Stimulated activated memory B cell treated with anti-CD40 and anti-IgM and Interleukin-4, amounts not matched to agents 10 μg/mL and 1 μg/mL and 100 μg/mL, for 72 hours (primary cell): ENCODE data around the gene MDFI.

ENCODE experiments used
- ATAC-seq: fragments of 150-1000 bp; cut with Tn5 transposase; 2 replicates; pipeline ENCODE4 v1.10.0; 2021
- H3K27ac Mint-ChIP-seq: one replicate; pipeline ENCODE4 v1.8.0; 2022; ENCODE audit warnings: mild to moderate bottlenecking, mixed read lengths
- H3K27me3 Mint-ChIP-seq: one replicate; pipeline ENCODE4 v1.8.0; 2022; ENCODE audit warnings: mixed read lengths
- H3K36me3 Mint-ChIP-seq: one replicate; pipeline ENCODE4 v1.8.0; 2022; ENCODE audit warnings: mixed read lengths
- H3K4me1 Mint-ChIP-seq: one replicate; pipeline ENCODE4 v1.8.0; 2022; ENCODE audit warnings: mixed read lengths
- H3K4me3 Mint-ChIP-seq: one replicate; pipeline ENCODE4 v1.8.0; 2022; ENCODE audit warnings: mild to moderate bottlenecking, moderate library complexity, mixed read lengths
- H3K9me3 Mint-ChIP-seq: one replicate; pipeline ENCODE4 v1.8.0; 2022; ENCODE audit warnings: mixed read lengths

MDFI gene

DNA sequence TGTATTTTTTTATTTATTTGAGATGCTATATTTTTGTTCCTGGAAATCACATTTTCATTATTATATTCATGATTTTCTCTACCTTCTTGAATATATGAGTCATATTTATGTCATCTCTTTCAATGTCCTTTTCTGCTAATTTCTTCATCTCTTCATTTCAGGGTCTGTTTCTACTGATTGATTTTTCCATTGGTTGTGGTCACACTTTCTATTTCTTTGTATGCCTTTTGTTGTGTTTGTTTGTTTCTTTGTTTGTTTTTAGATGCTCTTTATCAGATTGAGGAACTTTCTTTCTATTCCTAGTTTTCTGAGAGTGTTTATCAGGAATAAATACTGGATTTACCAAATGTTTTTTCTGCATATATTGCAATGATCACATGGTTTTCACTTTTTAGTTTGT is 16.9 kb upstream of the MDFI start:
- H3K27ac Mint-ChIP-seq, result no peak overlapping the region
- peaks cover 6% of the 10 kb centered on the region for H3K9me3 Mint-ChIP-seq
- H3K4me3 Mint-ChIP-seq, result no peak overlapping the region
- H3K36me3 Mint-ChIP-seq, result no peaks in the 10 kb centered on the region
- ATAC-seq, result no peak
- H3K4me1 Mint-ChIP-seq, result peaks cover 10% of the 10 kb centered on the region
- peaks cover 35% of the 10 kb centered on the region for H3K27me3 Mint-ChIP-seq

DNA sequence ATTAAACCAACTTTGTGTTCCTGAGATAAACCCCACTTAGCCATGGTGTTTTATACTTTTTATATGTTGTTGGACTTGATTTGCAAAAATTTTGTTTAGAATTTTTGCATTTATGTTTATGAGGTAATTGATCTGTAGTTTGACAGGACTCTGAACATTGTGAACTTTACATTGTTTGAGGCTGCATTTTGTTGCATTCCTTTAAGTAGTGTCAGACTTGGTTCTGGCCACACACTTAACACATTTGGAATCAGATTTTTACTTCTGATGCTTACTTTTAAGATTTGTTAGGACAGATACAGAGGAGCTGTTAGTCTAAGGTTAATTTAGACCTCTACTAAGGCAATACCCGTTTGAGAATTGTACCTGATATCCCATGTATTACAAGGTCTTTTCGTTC is 16.5 kb upstream of the MDFI start:
- H3K9me3 Mint-ChIP-seq, result peaks cover 6% of the 10 kb centered on the region
- no peak overlapping the region for H3K4me3 Mint-ChIP-seq
- H3K27me3 Mint-ChIP-seq, result peaks cover 39% of the 10 kb centered on the region
- ATAC-seq, result no peak
- peaks cover 10% of the 10 kb centered on the region for H3K4me1 Mint-ChIP-seq
- no peak overlapping the region for H3K27ac Mint-ChIP-seq
- no peaks in the 10 kb centered on the region for H3K36me3 Mint-ChIP-seq

DNA sequence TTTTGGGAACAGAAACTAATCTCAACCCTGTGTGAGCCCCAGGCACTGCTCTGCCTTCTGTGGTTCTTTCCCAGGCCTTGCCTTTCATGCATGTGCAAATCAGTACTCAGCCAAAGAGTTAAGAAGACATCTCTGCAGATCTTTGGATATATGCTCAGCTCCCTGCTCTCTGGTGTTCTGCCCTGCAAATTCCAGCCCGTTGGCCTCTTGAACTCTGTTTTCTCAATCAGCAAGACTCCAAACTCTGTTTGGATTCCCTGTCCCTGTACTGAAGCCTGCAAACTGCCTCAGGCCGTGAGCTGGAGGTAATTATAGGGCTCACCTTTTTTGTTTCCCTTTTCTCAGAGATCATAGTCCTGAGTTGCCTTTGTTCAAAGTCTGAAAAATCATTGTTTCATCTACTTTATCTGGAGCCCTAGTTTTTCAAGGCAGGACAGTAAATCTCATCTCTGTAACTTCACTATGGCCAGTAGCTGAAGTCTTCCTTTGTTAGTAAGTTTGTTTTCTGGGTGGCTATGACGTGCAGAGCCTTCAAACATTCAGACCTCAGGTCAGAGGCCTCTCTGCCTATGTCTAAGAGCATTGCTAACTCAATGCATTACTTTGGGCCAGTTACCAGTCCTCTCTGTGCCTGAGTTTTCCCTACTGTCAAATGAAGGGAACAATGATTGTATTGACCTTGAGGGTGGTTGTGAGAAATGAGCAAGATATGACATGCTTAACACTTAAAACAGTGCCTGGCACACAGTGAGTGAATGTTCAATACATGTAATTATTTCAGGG is 15.9 kb upstream of the MDFI start:
- H3K9me3 Mint-ChIP-seq, result peaks cover 6% of the 10 kb centered on the region
- H3K27ac Mint-ChIP-seq, result no peak overlapping the region
- no peak overlapping the region for H3K4me3 Mint-ChIP-seq
- peaks cover 10% of the 10 kb centered on the region for H3K4me1 Mint-ChIP-seq
- peaks cover 45% of the 10 kb centered on the region for H3K27me3 Mint-ChIP-seq
- ATAC-seq, result no peak
- no peaks in the 10 kb centered on the region for H3K36me3 Mint-ChIP-seq

DNA sequence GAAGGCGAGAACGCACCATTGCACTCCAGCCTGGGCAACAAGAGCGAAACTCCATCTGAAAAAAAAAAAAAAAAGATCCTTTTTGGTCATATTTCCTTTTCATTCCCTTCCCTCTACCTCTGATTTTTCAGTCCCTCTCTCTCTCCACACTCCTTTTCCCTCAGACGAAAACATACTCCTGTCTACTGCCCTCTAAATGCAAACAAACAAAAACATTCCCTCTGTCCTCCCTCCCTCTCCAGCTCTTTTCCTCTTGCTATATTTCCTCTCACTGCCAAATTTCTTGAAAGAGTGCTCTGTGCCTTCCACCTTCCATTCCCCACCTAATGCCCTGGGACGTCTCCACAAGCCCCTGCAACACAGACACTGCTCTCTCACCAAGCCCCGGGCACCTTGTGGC is 14.9 kb upstream of the MDFI start:
- Mint-ChIP-seq H3K9me3 (peaks cover 6% of the 10 kb centered on the region), H3K27me3 (peaks cover 51% of the 10 kb centered on the region), H3K36me3 (no peaks in the 10 kb centered on the region), H3K4me3 (no peak overlapping the region), H3K27ac (no peak overlapping the region), H3K4me1 (peaks cover 10% of the 10 kb centered on the region)
- no peak for ATAC-seq

DNA sequence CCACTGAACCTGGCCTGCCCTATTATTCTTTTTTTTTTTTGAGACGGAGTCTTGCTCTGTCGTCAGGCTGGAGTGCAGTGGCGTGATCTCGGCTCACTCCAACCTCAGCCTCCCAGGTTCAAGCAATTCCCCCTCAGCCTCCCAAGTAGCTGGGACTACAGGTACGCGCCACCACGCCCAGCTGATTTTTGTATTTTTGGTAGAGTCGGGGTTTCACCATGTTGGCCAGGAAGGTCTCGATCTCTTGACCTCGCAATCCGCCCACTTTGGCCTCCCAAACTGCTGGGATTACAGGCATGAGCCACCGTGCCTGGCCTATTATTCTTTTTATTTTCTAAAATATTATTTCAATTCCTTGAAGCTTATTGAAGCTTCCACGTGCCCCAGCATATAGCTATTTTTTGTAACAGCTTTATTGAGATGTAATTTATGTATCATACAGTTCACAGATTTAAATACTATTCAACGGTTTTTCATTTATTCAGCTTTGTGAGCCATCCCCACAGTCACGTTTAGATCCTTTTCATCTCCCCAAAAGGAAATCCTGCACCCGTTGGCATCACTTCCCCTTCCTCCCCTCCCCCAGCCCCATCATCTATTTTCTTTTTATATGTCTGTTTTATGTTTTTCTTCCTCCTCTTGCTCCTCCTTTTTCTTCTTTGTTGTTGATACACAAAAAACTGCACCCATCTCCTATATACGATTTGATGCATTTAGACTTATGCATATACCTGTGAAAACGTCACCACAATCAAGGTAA is 13.5 kb upstream of the MDFI start:
- peaks cover 65% of the 10 kb centered on the region for H3K27me3 Mint-ChIP-seq
- no peaks in the 10 kb centered on the region for H3K36me3 Mint-ChIP-seq
- peaks cover 10% of the 10 kb centered on the region for H3K4me1 Mint-ChIP-seq
- ATAC-seq, result no peak
- no peak overlapping the region for H3K4me3 Mint-ChIP-seq
- no peak overlapping the region for H3K27ac Mint-ChIP-seq
- peaks cover 6% of the 10 kb centered on the region for H3K9me3 Mint-ChIP-seq

DNA sequence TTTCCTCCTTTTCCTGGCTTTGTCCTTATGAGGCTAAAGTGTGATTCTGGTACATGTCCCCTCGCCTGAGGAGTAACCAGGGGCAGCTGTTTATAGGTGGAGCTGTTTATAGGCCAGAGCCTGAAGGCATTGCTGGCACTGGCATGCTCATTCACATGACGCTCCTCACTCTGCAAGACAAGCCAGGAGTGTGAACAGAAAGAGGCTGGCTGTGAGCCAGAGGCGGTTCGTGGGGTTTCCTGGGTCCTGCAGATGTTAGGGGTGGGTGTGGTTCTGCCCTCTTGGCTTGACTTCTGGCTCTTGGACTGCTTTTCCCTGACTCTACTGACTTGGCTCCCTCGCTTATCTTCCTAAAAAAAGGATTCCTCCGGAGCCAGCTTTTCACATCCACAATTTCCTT is 12.8 kb upstream of the MDFI start:
- no peak overlapping the region for H3K27ac Mint-ChIP-seq
- H3K4me1 Mint-ChIP-seq, result peaks cover 10% of the 10 kb centered on the region
- peaks cover 65% of the 10 kb centered on the region for H3K27me3 Mint-ChIP-seq
- ATAC-seq, result no peak
- no peak overlapping the region for H3K4me3 Mint-ChIP-seq
- no peaks in the 10 kb centered on the region for H3K36me3 Mint-ChIP-seq
- H3K9me3 Mint-ChIP-seq, result peaks cover 6% of the 10 kb centered on the region

DNA sequence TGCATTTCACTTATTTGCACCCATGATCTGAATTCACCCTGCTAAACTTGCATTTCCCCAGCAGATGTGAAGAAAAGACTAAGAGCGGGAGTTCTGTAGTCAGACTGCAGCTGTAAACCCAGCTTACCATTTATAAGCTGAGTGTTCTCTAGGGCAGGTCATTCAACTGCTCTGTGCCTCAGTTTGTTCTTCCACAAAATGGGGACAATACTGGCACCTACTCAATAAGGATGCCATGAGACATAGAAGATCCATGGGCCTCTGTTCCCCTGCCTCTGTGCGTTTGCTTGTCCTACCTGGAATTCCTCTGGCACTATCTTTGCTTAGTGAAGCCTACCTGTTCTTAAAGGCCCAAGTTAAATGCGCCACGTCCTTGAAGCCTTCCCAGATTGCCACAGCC is 12.2 kb upstream of the MDFI start:
- Mint-ChIP-seq H3K9me3 (peaks cover 4% of the 10 kb centered on the region), H3K27ac (no peak overlapping the region)
- ATAC-seq, result no peak

DNA sequence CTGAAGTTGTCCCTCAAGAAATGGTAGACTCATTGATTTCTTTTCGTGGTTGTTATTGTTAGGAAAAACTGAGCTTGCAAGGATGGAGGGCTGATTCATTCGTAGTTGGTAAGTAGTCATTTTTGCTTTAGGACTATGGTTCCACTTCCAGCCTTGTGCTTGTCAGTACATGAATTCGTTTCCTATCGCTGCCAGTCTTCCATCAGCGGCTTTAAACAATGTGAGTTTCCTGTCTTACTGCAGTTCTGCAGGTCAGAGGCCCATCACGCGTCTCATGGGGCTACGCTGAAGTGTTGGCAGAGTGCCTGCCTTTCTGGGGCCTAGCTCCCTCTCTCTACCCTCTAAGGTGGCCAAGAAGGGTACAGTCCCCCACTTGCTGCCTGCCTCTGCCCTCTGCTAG is 11.4 kb upstream of the MDFI start:
- no peak overlapping the region for H3K4me3 Mint-ChIP-seq
- H3K9me3 Mint-ChIP-seq, result no peaks in the 10 kb centered on the region
- no peak overlapping the region for H3K27ac Mint-ChIP-seq
- ATAC-seq, result no peak
- H3K4me1 Mint-ChIP-seq, result peaks cover 10% of the 10 kb centered on the region
- H3K27me3 Mint-ChIP-seq, result peaks cover 72% of the 10 kb centered on the region
- H3K36me3 Mint-ChIP-seq, result no peaks in the 10 kb centered on the region

More for the DNA sequence above, 12.2 kb upstream of the MDFI start:
- Mint-ChIP-seq H3K4me3 (no peak overlapping the region), H3K36me3 (no peaks in the 10 kb centered on the region), H3K27me3 (peaks cover 65% of the 10 kb centered on the region), H3K4me1 (peaks cover 10% of the 10 kb centered on the region)

DNA sequence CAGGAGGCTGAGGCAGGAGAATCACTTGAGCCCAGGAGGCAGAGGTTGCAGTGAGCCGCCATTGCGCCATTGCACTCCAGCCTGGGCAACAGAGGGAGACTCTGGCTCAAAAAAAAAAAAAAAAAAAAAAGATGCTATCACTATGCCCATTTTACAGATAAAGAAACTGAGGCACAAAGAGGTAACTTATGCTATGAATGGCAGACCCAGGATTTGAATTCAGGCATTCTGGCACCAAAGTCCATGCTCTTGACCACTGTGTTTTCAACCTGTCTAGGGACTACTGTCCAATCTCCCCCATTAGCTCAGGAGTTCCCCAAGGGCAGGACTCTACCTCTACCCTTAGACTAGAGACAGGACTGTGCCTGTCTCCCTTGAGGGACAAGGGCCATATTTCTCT is 9.1 kb upstream of the MDFI start:
- Mint-ChIP-seq H3K27ac (no peak overlapping the region), H3K4me3 (no peak overlapping the region), H3K36me3 (no peaks in the 10 kb centered on the region), H3K9me3 (no peaks in the 10 kb centered on the region), H3K4me1 (peaks cover 10% of the 10 kb centered on the region), H3K27me3 (peaks cover 78% of the 10 kb centered on the region)
- ATAC-seq, result no peak

DNA sequence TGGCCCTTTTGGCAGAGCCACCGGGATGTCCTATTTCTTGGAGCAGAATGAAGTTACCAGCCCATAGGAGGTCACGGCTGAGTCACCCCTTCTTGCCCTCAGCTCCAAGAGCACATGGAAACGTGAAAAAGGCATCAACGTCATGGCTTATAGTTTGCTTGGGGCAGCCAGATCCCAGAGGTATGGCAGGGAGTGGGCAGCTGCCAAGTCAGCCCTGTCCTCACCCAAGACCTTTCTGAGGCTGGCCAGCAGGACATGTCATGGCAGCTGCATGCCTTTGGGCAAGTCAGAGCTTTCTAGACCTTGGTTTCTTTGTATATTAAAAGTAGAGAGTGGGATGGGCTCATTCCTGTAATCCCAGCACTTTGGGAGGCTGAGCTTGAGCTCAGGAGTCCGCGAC is 8.2 kb upstream of the MDFI start:
- Mint-ChIP-seq H3K4me3 (no peak overlapping the region), H3K9me3 (no peaks in the 10 kb centered on the region), H3K27me3 (peaks cover 84% of the 10 kb centered on the region), H3K27ac (no peak overlapping the region), H3K4me1 (peaks cover 8% of the 10 kb centered on the region), H3K36me3 (no peaks in the 10 kb centered on the region)
- no peak for ATAC-seq

DNA sequence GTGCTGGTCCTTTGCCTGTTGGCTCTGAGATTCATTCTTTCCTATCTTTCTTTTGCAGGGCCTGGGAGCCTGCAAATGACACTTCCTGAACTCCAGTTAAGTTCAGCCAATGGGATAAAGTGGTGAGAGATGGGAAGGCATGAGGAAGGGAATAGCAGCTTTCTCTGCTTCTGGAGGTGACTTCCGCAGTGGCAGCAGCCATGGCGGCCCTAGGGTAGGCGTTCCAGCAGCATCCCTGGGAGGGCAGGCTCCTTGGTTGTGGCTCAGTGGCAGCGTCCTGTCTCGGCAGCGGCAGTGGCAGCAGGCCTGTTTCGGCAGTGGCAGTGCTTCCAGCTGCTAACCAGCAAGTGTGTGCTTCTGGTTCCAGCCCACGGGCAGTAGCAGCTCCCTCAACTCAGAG is 7.3 kb upstream of the MDFI start:
- ATAC-seq, result no peak
- no peaks in the 10 kb centered on the region for H3K4me1 Mint-ChIP-seq
- H3K9me3 Mint-ChIP-seq, result no peaks in the 10 kb centered on the region
- H3K27me3 Mint-ChIP-seq, result peaks cover 83% of the 10 kb centered on the region
- no peak overlapping the region for H3K4me3 Mint-ChIP-seq
- H3K36me3 Mint-ChIP-seq, result no peaks in the 10 kb centered on the region
- H3K27ac Mint-ChIP-seq, result no peak overlapping the region

DNA sequence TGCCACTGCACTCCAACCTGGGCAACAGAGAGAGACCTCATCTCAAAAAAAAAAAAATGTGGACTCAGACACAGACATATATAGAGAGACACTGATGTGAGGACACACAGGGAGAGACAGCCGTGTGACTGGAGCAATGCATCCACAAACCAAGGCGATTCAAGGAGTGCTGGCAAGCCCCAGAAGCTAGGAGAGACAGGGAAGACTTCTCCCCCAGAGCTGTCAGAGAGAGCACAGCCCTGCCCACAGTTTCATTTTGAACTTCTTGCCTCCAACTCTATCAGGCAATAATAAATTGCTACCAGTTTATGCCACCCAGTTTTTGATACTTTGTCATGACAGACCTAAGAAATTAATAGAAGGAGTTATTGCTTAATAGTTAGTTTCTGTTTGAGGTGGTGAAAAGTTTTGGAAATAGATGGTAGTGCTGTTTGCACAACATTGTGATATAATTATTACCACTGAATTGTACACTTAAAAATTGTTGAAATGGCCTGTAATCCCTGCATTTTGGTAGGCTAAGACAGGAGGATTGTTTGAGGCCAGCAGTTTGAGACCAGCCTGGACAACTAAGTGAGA is 5.1 kb upstream of the MDFI start:
- Mint-ChIP-seq H3K27me3 (peaks cover 83% of the 10 kb centered on the region), H3K4me3 (no peak overlapping the region), H3K27ac (no peak overlapping the region), H3K9me3 (no peaks in the 10 kb centered on the region), H3K36me3 (no peaks in the 10 kb centered on the region), H3K4me1 (peaks cover 6% of the 10 kb centered on the region)
- no peak for ATAC-seq

DNA sequence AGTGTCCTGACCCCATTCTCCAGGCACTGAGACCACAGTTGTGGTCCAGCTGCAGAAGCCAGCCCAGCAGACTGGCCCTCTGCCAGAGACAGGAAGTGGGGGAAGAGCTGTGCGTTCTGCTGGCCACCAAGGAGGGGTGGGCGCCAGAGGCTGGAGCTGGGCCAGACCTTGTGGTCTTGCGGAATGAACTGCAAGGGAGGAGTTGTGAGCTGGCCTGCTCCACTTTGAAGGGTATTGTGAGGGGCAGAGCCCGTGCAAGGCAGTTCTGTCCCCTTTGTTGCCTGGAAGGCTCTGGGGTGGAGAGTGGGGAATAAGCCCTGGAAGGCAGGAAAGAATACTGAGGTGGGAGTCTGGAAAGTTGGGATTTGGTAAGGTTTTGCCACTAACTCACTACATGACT is 3.6 kb upstream of the MDFI start:
- Mint-ChIP-seq H3K27me3 (peaks cover 81% of the 10 kb centered on the region), H3K9me3 (no peaks in the 10 kb centered on the region), H3K4me3 (no peak overlapping the region), H3K36me3 (no peaks in the 10 kb centered on the region), H3K27ac (no peak overlapping the region), H3K4me1 (peaks cover 6% of the 10 kb centered on the region)
- ATAC-seq, result no peak

DNA sequence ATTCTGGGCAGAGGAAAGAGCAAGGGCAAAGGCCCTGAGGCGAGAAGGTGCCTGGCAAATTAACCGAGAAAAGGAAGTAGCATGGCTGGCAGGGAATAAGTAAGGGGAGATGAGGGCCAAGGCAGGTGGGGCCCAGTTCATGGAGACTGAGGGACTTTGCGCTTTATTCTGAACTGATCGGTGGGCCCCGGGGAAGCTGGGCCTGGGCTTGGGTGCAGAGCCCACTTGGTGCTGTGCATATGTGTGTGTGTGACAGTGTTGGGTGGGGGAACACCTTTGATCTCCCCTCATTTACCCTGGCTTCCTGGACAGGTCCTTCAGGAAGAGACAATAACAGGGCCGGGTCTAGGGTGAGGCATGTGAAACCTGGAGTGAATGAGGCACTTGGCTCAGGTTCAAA is 2.9 kb upstream of the MDFI start:
- peaks cover 6% of the 10 kb centered on the region for H3K4me1 Mint-ChIP-seq
- H3K4me3 Mint-ChIP-seq, result no peak overlapping the region
- H3K27ac Mint-ChIP-seq, result no peak overlapping the region
- peaks cover 84% of the 10 kb centered on the region for H3K27me3 Mint-ChIP-seq
- no peaks in the 10 kb centered on the region for H3K36me3 Mint-ChIP-seq
- H3K9me3 Mint-ChIP-seq, result no peaks in the 10 kb centered on the region
- ATAC-seq, result no peak

DNA sequence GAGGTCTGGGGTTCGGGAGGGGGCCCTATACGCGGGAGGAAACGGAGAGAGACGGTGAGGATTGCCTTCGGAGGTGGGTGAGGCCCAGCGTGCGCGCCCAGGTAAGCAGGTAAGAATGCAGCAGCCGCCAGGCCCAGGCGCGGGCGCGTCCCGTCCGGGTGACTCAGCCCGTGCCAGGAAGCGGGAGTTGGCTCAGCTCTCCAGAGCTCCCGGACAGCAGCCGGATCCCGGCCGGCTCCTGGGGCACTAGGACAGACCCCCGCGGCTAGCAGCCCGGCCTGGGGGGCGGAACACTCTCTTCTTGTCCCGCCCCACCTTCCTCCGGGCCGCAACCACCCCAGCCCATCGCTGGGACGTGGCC is 1.5 kb upstream of the MDFI start:
- Mint-ChIP-seq H3K36me3 (no peaks in the 10 kb centered on the region), H3K27me3 (peaks cover 85% of the 10 kb centered on the region)
- ATAC-seq, result no peak

More for the DNA sequence above, 1.5 kb upstream of the MDFI start:
- Mint-ChIP-seq H3K9me3 (no peaks in the 10 kb centered on the region), H3K4me1 (peaks cover 6% of the 10 kb centered on the region), H3K27ac (no peak overlapping the region), H3K4me3 (no peak overlapping the region)
